Frontal cortex (tissue), 4 donors: ENCODE results near the gene TAB2. TPM values are rescaled to one million over a fixed set of nuclear protein-coding genes. Genes with fewer than 3 reads are reported as not detected.

Source experiments
- DNase-seq, 2 donors: peaks; one replicate each; pipeline ENCODE4 v3.0.0; 2012; ENCODE audit warnings: low spot score in 2 of 2
- FAIRE-seq: peaks from 2 replicates; lab custom pipeline; 2012; peaks lifted over from hg19 to GRCh38; lab: Jason Lieb, UNC
- total RNA-seq: library from RNA; depleted of rRNA; stranded (reverse); fragments of >200 nt; gene quantifications from one replicate; pipeline ENCODE4 v1.2.3, GENCODE V29; 2014
- donor health status: control.
- donor health status: control.
- donor health status: control.

The TAB2 gene
- total RNA-seq, 1 donor from 2014 or later = 28.9 TPM

- DNase-seq = no peak
- FAIRE-seq = no peak
Observed at GRCh38 chr6:149397384-149397783, 79.9 kb downstream of the TAB2 start.

GRCh38 chr6:149400050-149400449 is 82.5 kb downstream of the TAB2 start, which contains the start of gene SUMO4:
Gene SUMO4, plus strand, starts transcription at chr6:149400262. Its CDS starts 130 bp downstream, at chr6:149400392.
- DNase-seq (no peak), FAIRE-seq (no peak)

- no peak for DNase-seq
- no peak for FAIRE-seq
Observed at GRCh38 chr6:149403534-149403933, 86.0 kb downstream of the TAB2 start.

GRCh38 chr6:149405823-149406765 is 88.6 kb downstream of the TAB2 start:
- FAIRE-seq = no peak
- no peak for DNase-seq

- DNase-seq (no peak), FAIRE-seq (no peak)
Observed at GRCh38 chr6:149409617-149410016, 92.1 kb downstream of the TAB2 start.

- FAIRE-seq = no peak
- no peak for DNase-seq
Observed at GRCh38 chr6:149410557-149410956, 93.0 kb downstream of the TAB2 start.

GRCh38 chr6:149414009-149414408 is 96.5 kb downstream of the TAB2 start:
- FAIRE-seq (no peak), DNase-seq (no peak)

- DNase-seq (no peak), FAIRE-seq (no peak)
Observed at GRCh38 chr6:149414821-149415220, 97.3 kb downstream of the TAB2 start.

GRCh38 chr6:149419696-149420404 is 102.3 kb downstream of the TAB2 start:
- DNase-seq (no peak), FAIRE-seq (no peak)

- FAIRE-seq (no peak), DNase-seq (no peak)
Observed at GRCh38 chr6:149421132-149421531, 103.6 kb downstream of the TAB2 start.

- DNase-seq (no peak), FAIRE-seq (no peak)
Observed at GRCh38 chr6:149422581-149422980, 105.1 kb downstream of the TAB2 start.

- DNase-seq (no peak), FAIRE-seq (no peak)
Observed at GRCh38 chr6:149423964-149424440, 106.5 kb downstream of the TAB2 start.

- DNase-seq = no peak
- FAIRE-seq = no peak
Observed at GRCh38 chr6:149425224-149425623, 107.7 kb downstream of the TAB2 start.

GRCh38 chr6:149425754-149426153 is 108.2 kb downstream of the TAB2 start:
- DNase-seq (no peak), FAIRE-seq (no peak)

GRCh38 chr6:149428606-149429005 is 111.1 kb downstream of the TAB2 start:
- FAIRE-seq (no peak), DNase-seq (no peak)

- DNase-seq = no peak
- FAIRE-seq = no peak
Observed at GRCh38 chr6:149429427-149430360, 112.2 kb downstream of the TAB2 start.

- DNase-seq (peak; percentile 69 to 84), FAIRE-seq (no peak)
Observed at GRCh38 chr6:149431905-149432775, 114.6 kb downstream of the TAB2 start.

GRCh38 chr6:149433405-149433804 is 115.9 kb downstream of the TAB2 start:
- DNase-seq = no peak
- FAIRE-seq = no peak

- no peak for DNase-seq
- FAIRE-seq = no peak
Observed at GRCh38 chr6:149433881-149434280, 116.4 kb downstream of the TAB2 start.
